Renal cortex interstitium (tissue), 11 donors: ENCODE results near the gene TMOD1. TPM values are rescaled to one million over a fixed set of nuclear protein-coding genes. Genes with fewer than 3 reads are reported as not detected.
A peak's percentile ranks its signal among the peaks of the same experiment; 100 is the strongest.

Experiments
- DNase-seq, 11 donors: peaks; one replicate each; pipeline ENCODE4 v3.0.0-alpha.2; 2013; ENCODE audit warnings: low read depth in 9 of 11, low spot score in 4 of 11; ENCODE audit errors: extremely low read depth in 1 of 11
- polyA plus RNA-seq, 3 donors: library from polyadenylated mRNA; unstranded; fragments of 120-200 nt; gene quantifications; one replicate each; pipeline ENCODE4 v1.2.1, GENCODE V29; 2013; ENCODE audit not compliant: insufficient read length in 3 of 3

The TMOD1 gene
- polyA plus RNA-seq, 3 donors = 0.67 to 2.7 (median 1.8) TPM

DNA sequence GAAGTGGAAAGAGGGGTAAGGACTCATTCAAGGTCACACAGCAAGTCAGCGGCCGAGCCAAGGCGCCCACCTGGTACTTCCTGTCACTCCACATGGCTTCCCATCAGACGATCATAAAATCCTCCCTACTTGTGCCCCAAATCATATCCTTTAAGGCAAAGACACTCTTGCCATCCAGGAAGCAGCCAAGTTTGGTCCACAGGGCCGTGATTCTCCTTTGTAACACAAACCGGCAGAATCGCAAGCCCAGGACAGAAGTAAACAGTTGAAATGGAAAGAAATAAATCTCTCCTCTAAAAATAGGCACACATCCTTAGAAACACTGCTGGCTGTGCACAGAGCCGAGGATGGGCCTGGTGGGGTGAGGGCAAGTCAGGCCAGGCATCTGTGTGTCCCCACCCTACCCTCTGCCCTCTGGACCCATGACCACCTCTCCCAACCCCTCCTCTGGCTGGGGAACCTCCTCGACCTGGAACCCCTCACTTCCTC, 30.5 kb downstream of the TMOD1 start:
- DNase-seq = no peak

DNA sequence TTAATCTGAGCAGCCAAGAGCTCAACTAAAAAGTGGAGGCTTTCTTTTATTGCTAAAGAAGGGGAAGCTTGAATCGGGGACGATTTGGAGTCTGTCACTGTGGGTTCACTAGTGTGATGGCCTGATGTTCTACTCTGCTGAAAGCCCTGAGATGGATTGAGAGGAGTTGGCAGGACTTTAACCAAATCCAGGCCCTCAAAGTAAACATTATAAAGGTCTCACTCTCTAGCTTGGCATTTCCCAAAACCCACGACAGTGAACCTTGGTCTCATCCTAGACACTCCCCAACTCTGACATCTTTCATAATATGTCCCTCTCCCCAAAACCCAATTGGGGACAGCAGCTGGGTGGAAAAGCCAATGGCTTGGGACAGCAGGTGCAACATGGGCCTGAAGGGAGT, 32.7 kb downstream of the TMOD1 start:
- DNase-seq = no peak

DNA sequence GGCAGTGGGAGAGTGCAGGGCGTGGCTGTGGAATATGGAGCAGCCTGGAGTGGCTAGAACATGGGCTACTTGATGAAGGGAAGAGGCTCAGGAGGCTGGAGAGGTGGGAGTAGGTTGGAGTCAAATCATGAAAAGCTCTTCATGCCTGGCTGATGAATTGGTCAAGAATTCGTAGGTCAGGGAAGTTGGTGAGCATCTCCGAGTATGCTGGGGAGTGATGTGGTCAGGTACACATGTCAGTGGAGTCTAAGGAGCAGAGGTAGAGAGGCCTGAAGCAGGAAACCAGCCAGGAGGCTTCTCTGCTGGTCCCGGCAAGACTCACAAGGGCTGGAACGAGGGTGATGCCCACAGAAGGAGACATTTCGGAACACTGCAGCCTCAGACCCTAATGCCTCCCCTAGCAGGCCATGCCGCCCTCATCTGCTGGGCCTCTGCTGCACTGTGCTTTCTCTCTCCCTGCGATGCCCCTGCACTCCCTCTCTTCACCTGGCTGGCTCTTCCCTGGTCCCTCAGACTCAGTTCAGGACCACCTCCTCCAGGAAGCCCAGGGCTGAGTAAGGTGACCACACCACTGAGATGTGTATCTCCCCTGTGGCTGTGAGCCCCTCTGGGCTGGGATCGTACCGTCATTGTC, 33.6 kb downstream of the TMOD1 start:
- no peak for DNase-seq

DNA sequence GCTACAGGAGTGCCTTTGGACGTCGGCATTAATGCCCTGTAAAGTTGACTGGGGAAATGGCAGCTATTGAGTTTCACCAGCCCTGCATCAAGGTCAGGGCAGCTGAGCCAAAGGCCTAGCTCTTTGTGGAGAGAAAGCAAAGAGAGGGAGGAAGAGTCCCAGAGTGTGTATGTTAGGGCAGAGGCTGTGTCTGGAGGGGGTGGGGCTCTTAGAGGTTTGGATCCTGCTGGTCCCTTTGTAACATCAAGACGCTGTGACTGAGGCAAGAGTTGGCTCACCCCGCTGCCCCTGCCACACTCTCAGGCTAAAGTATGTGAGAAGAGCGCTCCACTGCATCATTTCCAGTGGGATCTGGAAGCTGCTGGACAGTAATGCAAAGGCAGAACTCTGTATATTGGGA, 34.3 kb downstream of the TMOD1 start:
- DNase-seq = no peak

DNA sequence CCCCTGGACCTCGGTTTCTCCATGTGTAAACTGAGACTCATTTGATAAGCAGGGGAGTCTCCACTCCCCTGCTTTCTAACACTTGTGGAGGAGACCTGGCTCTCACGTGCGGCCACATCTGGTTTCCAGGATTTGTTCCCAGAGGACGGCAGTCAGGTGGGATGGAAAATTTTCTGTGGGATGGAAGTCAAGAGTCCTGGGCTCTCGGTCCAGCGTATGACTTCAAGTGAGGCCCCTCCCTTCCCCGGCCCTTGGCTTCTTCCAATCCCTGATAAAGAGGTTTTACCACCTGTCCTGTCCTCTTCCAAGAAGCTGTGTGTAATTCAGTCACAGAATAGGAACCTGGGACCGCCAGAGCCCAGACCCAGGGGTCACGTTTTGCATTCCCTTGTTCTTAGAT, 35.0 kb downstream of the TMOD1 start:
- no peak for DNase-seq

DNA sequence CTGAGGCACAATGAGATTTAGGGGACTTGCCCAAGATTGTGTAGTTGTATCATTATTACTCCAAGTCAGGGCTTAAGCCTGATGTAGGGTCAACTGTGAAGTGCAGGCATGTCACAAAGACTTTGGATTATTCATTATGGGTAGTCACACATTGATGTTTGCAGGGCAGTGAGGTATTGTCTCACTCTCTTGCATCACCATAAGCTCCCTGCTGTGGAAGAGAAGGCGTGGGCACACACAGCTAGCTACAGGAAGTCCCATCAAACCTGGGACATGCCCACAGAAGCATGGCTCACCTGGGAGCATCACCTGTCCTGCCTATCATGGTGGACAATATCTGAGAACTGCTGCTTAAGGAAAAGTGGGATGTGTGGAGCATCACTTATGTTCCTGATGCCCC, 42.1 kb downstream of the TMOD1 start:
- DNase-seq = no peak

DNA sequence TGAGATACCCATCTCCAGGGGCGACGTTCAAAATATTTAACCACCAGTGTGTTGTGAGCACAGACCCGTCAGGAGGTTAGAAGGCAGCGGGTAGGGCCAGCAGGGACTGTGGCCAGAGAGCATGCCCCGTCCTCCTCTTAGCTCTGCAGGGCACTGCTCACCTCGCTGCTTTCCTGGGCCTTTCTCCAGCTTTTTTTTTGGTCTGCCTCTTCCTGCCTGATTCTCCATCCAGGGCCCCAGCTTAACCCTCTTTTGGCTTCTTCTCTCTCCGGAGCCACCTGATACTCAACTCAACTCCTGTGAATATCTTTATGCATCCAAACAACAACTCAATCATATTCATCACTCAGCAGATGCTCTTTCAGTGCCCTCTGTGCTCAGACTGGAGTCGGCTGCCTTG, 44.0 kb downstream of the TMOD1 start:
- no peak for DNase-seq

DNA sequence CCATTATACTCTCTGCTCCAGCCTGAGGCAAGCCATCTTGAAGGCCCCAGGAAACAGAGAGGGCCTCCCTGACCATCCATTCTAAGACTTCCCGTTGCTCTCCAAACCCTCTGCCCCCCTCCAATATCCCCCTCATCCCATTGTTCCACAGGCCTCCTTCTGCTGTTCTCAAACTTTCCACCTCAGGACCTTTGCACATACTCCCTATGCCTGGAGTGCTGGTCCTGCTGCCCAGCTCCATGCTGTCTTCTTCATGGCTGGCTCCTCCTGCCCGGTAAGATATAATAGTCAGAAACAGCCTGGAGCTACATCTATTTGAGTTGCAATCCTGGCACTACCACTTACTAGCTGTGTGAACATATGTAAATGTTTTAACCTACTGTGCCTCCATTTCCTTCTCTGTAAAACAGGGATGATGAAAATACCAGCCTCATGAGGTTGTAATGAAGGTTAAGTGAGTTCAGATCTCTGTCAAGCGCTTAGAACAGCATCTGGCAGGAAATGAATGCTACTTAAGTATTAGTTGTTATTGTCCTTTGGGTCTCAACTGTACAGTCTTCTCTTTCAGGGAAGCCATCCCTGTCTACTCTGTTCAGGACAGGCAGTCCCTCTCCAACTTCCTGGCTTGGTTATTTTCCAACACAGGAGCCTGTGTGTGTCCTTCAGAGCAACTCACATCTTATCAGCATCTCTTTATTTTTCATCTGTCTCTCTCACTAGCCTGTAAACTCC, 45.8 kb downstream of the TMOD1 start:
- no peak for DNase-seq

DNA sequence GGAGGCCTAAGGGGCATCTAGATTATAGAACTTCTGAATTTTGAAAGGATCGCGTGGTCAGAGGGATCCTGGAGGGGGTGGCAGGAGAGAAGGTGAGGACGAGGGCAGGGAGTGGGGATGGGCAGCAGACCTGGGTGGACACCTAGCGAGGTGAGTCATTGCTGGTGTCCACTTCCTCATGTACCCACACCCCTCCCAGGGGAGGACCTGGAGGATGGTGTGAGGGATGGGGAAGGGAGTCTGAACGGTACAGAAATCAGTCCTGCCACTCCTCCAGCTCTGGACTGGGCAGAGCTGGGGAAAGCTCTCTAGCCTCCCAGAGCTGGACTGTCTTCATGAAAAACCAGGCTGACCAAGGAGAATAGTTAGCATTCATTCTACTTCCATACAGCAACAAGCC, 46.9 kb downstream of the TMOD1 start:
- DNase-seq = no peak

DNA sequence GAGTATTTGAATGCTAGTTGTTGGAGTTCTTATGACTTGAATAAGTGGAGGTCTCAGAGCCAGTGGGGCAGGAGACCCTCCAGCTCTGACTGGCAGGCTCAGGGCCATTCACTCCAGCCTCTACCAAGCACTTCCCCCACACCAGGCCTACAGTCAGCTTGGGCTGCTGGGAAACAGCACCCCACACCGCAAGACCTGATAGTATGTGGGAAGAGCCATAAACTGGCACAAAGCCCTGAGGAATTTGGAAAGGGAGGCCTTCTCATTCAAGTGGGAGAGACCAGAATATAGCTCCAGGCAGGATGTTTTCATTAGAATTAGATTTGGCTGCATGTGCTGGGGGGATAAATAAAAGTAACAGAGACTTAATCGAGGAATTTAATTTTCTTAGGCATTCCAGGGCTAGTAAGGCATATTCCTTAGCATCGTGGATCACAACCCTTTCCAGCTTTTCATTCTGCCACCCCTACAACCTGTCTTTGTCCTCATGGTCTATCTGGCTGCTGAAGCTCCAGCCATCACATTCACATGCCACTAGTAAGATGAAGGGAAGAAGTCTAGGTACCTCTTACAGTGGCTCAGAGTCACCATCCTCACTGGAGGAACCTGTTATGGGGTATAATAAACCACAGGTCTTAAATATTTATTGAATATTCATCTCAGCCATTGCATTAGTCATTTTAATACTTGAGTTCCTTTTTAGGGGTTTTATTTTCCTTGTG, 47.5 kb downstream of the TMOD1 start:
- DNase-seq = no peak

DNA sequence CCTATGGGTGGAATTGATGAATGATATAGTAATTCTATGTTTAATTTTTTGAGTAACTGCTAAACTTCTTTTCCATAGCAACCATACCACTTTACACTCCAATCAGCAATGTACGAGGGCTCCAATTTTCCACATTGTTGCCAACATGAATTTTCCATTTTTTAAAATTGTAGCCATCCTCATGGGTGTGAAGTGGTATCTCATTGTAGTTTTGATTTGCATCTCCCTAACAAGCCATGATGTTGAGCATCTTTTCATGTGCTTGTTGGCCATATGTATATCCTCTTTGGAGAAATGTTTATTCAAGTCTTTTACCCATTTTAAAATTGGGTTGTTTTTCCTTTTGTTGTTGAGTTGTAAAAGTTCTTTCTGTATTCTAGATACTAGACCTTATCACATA, 48.9 kb downstream of the TMOD1 start:
- no peak for DNase-seq

DNA sequence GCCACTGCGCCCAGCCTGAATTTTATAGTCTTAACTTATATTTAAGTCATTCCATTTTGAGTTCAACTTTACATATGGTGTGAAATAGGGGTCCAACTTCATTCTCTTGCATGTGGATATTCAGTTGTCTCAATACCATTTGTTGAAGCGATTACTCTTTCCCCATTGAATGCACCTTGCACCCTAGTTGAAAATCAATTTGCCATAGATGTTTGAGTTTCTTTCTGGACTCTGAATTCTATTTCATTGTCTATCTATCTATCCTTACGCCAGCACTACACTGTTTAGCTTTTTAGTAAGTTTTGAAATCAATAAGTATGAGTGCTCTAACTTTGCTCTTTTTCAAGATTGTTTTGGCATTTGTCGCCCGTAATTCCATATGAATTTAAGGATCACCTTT, 49.8 kb downstream of the TMOD1 start:
- no peak for DNase-seq

DNA sequence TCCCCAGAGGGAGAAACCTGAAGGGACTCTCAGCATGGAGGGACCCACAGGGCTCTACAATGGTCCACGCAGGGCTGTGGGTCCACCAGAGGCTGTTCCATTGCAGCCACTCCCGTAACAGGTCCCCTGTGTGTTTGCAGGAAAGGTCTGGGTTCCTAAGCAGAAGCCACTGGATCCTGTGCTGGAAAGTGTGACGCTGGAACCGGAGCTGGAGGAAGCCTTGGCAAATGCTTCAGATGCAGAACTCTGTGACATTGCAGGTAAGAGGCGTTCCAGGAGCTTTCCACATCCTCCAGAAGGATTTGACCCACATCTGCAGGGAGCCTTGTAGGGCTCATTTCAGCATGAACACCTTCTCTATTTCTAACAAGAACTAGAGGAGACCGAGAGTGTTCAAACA, 51.7 kb downstream of the TMOD1 start:
- DNase-seq = no peak

DNA sequence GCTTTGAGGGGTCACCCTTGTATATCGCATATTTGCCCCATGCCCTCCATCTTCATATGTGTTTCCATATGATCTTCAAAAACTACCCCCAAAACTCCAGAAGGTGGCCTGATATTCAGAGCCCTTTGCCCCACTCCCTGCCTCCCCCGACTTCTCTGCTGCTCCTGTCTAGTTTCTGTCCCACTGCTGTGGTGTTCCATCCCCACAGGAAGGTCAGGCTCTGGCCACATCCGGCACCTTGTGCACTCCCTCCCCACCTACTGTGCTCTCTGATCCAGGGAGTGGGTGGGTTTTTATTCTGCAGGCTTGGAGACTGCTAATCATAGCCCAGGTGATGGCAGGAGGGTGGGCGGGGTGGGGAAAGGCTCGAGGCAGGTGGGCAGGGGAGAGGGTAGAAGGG, 52.4 kb downstream of the TMOD1 start:
- DNase-seq = no peak

DNA sequence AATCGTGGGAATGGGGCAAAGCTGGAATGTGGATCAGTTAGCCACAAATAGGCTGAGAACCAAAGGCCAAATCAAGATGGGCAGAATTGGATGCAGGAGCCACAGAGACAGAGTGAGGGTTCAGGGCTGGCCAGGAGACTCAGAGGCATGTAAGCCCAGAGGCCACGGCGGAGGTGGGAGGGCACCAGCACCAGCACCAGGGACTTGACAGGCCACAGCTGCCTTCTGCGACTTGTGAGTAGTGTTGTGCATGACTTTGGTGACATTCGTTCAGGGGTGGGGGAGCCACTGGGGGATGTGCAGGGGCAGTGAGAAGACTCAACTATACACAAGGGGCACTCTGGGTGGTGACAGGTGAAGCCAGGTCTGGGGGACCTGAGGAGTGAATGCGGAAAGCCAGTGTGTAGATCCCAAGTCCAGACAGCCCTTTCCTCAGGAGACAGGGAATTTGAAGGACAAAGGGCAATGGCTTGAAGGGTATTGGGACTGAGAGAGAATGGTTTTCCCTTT, 53.2 kb downstream of the TMOD1 start:
- no peak for DNase-seq

DNA sequence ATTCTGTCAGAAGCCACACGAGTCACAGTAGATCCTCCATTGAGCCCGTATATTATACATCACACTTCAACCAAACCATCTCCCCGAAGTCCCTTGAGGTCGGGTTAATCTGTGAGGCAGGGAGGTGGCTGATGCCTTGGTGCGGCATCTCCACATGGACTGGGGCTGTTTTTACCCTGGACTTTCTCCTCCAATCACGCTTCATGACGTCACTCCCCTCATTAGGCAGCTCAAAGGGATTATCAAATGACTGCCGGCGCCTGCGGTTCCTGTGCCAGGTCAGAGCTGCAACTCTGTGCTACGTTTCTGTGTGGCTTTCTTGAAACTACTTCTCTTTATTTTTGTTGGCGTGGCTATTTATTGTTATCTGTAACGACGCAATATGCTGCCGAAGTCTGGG, 53.7 kb downstream of the TMOD1 start:
- DNase-seq = peak in 3 of 11 donors; percentile 9 to 27 (median 21)

DNA sequence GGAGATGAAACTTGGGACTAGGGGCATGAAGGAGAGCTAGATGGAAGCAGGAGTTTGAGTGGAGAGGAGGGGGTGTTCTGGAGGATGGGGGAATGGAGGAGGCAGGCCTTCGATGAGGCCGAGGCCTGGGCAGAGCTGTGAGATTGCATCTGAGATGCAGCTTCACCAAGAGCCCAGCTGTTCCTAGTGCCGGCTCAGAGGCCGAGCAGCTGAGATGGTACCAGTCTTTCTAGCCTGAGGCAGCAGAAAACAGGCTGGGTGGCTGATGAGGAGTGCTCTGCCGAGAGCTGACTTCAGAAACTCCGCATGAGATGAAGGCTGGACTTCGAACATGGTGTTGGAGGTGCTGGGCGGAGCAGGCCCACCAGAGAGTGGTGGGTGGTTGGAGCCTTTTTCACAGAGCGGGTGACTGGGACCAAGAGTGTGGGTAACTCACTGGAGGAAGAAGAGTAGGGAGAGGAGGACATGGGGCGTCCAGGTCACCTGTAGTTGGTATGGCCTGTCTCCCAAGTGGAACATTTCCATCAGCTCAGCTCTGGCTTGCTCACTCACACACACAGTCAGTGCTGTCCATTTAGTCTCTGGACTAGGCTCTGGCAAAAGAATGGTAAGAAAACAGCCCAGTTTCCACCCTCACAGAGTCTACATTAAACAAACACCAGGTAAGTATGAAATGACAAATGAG, 54.7 kb downstream of the TMOD1 start:
- no peak for DNase-seq

DNA sequence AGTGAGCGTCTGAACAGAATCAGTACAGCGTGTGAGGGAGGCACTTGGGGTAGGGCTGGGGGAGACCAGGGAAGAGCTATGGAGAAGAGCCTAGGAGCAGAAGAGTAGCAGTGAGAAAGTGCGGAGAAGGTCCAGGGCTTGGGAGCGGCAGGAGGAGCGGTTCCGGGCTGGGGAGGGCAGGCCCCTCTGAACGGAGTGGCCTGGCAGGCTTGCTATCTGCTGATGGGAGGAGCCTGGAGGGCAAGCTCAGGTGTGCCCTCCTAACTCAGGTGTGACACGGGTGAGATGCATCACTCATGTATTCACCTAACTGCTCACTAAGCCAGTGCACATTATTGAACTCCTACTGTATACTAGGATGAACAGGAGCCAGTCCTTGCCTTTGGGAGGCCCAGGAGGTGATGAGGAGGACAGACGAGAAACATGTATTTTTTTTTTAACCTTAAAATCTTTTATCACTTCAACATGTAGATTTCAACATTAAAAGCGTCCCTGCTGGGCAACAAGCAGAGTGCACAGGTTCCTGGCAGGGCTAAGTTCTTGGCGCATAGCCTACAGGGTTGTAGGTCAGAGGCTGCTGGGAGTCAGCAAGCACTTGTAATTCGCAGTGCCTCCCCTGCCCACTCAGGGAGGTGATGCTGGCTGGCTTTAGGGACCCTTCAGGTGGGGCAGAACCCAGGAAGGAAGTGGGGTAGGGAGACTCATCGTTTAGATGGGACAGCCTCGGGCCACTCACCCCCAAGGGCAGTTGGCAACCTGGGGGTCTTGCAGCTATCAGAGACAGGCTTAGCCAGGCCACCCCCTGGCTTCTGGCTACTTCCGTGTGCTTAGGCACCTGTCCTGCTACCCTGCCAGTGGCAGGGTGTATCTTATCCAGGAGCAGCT, 55.5 kb downstream of the TMOD1 start:
- no peak for DNase-seq
